ENCODE results near the gene GULP1. TPM values are rescaled to one million over a fixed set of nuclear protein-coding genes. Genes with fewer than 3 reads are reported as not detected.

GULP1 gene
- total RNA-seq, 4 donors from 2014 or later, result 43.3 to 64.8 (median 50.3) TPM

DNA sequence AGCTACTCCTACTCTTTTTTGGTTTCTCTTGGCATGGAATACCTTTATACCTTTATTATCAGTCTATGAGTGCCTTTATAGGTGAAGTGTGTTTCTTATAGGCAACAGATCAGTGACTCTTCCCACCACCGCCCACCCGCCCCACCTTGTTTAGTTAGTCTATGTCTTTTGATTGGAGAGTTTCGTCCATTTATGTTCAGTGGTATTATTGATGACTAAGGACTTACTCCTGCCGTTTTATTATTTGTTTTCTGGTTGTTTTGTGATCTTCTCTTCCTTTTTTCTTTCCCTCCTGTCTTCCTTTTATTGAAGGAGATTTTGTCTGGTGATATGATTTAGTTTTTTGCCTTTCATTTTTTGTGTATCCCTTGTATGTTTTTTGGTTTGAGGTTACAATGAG, 179.5 kb downstream of the GULP1 start:
- WGBS, 2 donors (ENCODE audit: low coverage in 1 of 2), result 96 to 100% methylated on average over 2 to 4 of the region's 4 CpGs
- H3K27me3 ChIP-seq, result no peaks in the 10 kb centered on the region
- H3K9me3 ChIP-seq, result peaks cover 0 to 13% (median 0%) of the 10 kb centered on the region in 3 donors
- no peak overlapping the region for H3K27ac ChIP-seq
- TF ChIP-seq, protein P1, sequence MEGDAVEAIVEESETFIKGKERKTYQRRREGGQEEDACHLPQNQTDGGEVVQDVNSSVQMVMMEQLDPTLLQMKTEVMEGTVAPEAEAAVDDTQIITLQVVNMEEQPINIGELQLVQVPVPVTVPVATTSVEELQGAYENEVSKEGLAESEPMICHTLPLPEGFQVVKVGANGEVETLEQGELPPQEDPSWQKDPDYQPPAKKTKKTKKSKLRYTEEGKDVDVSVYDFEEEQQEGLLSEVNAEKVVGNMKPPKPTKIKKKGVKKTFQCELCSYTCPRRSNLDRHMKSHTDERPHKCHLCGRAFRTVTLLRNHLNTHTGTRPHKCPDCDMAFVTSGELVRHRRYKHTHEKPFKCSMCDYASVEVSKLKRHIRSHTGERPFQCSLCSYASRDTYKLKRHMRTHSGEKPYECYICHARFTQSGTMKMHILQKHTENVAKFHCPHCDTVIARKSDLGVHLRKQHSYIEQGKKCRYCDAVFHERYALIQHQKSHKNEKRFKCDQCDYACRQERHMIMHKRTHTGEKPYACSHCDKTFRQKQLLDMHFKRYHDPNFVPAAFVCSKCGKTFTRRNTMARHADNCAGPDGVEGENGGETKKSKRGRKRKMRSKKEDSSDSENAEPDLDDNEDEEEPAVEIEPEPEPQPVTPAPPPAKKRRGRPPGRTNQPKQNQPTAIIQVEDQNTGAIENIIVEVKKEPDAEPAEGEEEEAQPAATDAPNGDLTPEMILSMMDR (IDR thresholded peaks at IDR 0.05), result no peak
- TF ChIP-seq POLR2AphosphoS5 (IDR thresholded peaks at IDR 0.05) (no peak), EP300 (IDR thresholded peaks at IDR 0.05) (no peak), POLR2A (IDR thresholded peaks at IDR 0.05) (no peak)
- no peaks in the 10 kb centered on the region for H3K4me1 ChIP-seq
- no peak overlapping the region for H3K4me3 ChIP-seq
- no peaks in the 10 kb centered on the region for H3K36me3 ChIP-seq
- no peak for ATAC-seq

DNA sequence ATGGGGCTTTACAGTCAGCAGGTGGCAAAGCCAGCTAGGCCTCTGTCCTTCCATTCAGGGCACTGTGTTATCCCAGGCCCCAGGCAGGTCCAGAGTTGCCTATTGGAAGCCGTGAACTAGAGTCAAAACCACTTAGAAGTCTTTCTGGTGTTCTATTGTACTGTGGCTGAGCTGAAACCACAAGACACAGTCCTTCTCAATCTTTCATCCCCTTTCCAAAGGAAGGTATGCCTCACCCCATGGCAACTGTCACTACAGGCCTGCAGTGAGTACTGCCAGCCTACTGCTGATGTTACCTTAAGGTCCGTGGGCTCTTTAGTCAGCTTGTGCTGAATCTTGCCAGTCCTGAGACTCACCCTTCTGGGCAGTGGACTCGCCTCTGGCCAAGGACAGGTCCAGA, 181.6 kb downstream of the GULP1 start:
- no peak overlapping the region for H3K27ac ChIP-seq
- no peak overlapping the region for H3K4me3 ChIP-seq
- H3K4me1 ChIP-seq, result no peaks in the 10 kb centered on the region
- peaks cover 0 to 13% (median 0%) of the 10 kb centered on the region in 3 donors for H3K9me3 ChIP-seq
- H3K27me3 ChIP-seq, result no peaks in the 10 kb centered on the region
- 100% methylated on average over 1 of the region's 3 CpGs; no CpG with 5 or more reads in 1 of the 2 donors for WGBS, 2 donors (ENCODE audit: low coverage in 1 of 2)
- no peak for ATAC-seq
- TF ChIP-seq, protein P1 (IDR thresholded peaks at IDR 0.05), result no peak
- no peak for TF ChIP-seq POLR2AphosphoS5 (IDR thresholded peaks at IDR 0.05)
- no peak for TF ChIP-seq EP300 (IDR thresholded peaks at IDR 0.05)
- TF ChIP-seq POLR2A (IDR thresholded peaks at IDR 0.05), result no peak
- no peaks in the 10 kb centered on the region for H3K36me3 ChIP-seq

DNA sequence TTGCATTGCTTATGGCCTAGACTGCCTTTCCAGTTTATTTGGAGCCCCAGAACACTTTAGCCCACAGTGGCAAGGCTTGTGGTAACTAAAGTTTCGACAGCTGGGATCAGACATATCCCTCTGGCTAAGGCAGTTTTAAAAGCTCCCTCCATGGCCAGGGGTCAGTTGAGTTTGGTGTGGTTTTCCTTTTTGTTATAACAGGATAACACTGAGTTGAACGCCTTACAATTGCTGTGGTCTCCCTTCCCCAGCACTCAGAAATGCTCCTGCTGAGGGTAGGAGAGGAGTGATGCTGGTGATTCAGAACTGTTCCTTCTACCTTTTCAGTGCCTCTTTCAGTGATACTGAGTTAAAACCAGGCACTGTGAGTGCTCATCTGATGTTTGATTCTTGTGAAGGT, 182.6 kb downstream of the GULP1 start:
- H3K9me3 ChIP-seq, result peaks cover 0 to 13% (median 0%) of the 10 kb centered on the region in 3 donors
- ATAC-seq, result no peak
- no peak overlapping the region for H3K27ac ChIP-seq
- TF ChIP-seq, protein P1 (IDR thresholded peaks at IDR 0.05), result no peak
- no peak for TF ChIP-seq EP300 (IDR thresholded peaks at IDR 0.05)
- TF ChIP-seq POLR2AphosphoS5 (IDR thresholded peaks at IDR 0.05), result no peak
- TF ChIP-seq POLR2A (IDR thresholded peaks at IDR 0.05), result no peak
- peaks cover 0 to 5% (median 0%) of the 10 kb centered on the region in 3 donors for H3K4me1 ChIP-seq
- H3K36me3 ChIP-seq, result no peaks in the 10 kb centered on the region
- 67 to 90% methylated on average over 1 to 2 of the region's 2 CpGs for WGBS, 2 donors (ENCODE audit: low coverage in 1 of 2)
- H3K4me3 ChIP-seq, result no peak overlapping the region
- no peaks in the 10 kb centered on the region for H3K27me3 ChIP-seq

DNA sequence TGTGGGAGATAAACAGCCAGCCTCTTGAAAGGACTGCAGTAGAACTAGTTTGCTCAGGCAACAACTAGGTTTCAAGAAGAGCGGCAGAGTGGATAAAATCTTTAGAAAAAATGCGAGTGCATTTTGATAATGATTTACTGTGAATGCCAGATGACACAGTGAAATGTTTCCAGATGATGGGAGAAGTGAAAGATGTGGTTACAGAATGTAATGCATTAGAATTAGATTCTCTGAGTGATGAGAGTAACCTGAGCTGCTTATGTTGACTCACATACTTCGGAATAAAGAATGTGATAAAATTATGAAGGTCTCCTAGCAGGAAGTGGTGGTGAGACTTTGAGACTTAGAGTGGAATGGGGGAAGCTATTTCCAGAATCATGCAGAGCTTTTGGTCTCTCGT, 184.3 kb downstream of the GULP1 start:
- Histone ChIP-seq H3K9me3 (peaks cover 0 to 3% (median 0%) of the 10 kb centered on the region in 3 donors), H3K4me3 (no peak overlapping the region), H3K4me1 (peaks cover 0 to 5% (median 0%) of the 10 kb centered on the region in 3 donors), H3K27ac (no peak overlapping the region), H3K36me3 (no peaks in the 10 kb centered on the region), H3K27me3 (no peaks in the 10 kb centered on the region)
- ATAC-seq, result no peak
- no peak for TF ChIP-seq EP300 (IDR thresholded peaks at IDR 0.05)
- TF ChIP-seq, protein P1 (IDR thresholded peaks at IDR 0.05), result no peak
- 80 to 88% methylated on average over 3 to 4 of the region's 4 CpGs for WGBS, 2 donors (ENCODE audit: low coverage in 1 of 2)

DNA sequence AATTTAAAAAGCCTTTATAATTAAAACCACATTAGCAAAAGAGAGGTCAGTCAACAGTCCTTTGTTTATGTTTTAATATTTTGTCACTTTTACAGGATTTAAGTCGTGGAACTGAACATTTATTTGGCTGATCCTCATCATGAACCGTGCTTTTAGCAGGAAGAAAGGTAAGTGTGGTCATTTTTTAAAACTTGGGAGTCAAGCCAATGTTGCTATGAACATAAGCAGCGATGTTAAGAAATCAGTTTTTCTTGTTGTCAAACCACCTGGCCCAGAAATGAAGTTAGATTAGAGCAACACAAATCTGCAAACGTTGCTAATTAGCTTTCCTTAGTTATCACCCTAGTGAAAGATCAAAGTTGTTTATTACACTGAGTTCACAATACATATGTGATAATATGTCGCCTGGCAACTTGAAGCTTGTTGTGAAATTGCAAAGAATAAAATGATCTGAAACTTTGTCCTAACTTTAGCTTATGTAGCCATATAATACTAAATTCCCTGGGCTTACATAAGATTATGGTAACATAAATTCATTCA, 186.0 kb downstream of the GULP1 start:
- Histone ChIP-seq H3K36me3 (no peaks in the 10 kb centered on the region), H3K4me3 (no peak overlapping the region), H3K4me1 (peaks cover 0 to 5% (median 0%) of the 10 kb centered on the region in 3 donors), H3K27me3 (no peaks in the 10 kb centered on the region), H3K27ac (no peak overlapping the region), H3K9me3 (no peaks in the 10 kb centered on the region)
- TF ChIP-seq, protein P1 (IDR thresholded peaks at IDR 0.05), result no peak
- TF ChIP-seq EP300 (IDR thresholded peaks at IDR 0.05), result no peak
- no peak for TF ChIP-seq POLR2AphosphoS5 (IDR thresholded peaks at IDR 0.05)
- WGBS, 2 donors (ENCODE audit: low coverage in 1 of 2), result 51 to 56% methylated on average over 5 of the region's 5 CpGs
- ATAC-seq, result no peak
